Measurements from ENCODE around the gene DENND11.
A peak's percentile ranks its signal among the peaks of the same experiment; 100 is the strongest.
"Not testable (repeated sequence)": the region's sequence is repeated elsewhere in the genome, so short reads cannot be mapped to it uniquely, and the experiment has no call there.

Gene DENND11

GRCh38 chr7:141706239-141707064, 4.5 kb upstream of the DENND11 start:
- DNase-seq (ENCODE audit: low read depth, low spot score): no peak

- DNase-seq (ENCODE audit: low read depth, low spot score): no peak
Measured at GRCh38 chr7:141704741-141705140, 2.8 kb upstream of the DENND11 start.

- no peak for DNase-seq (ENCODE audit: low read depth, low spot score)
Measured at GRCh38 chr7:141704112-141704511, 2.1 kb upstream of the DENND11 start.

- DNase-seq (ENCODE audit: low read depth, low spot score): no peak
Measured at GRCh38 chr7:141702892-141703291, 926 bp upstream of the DENND11 start.

GRCh38 chr7:141701489-141702046, 398 bp downstream of the DENND11 start:
- DNase-seq (ENCODE audit: low read depth, low spot score): peak; percentile 45

- no peak for DNase-seq (ENCODE audit: low read depth, low spot score)
Measured at GRCh38 chr7:141700848-141701371, 1.1 kb downstream of the DENND11 start.

- DNase-seq (ENCODE audit: low read depth, low spot score): no peak
Measured at GRCh38 chr7:141700296-141700847, 1.6 kb downstream of the DENND11 start.

- no peak for DNase-seq (ENCODE audit: low read depth, low spot score)
Measured at GRCh38 chr7:141699860-141700259, 2.1 kb downstream of the DENND11 start.

- DNase-seq (ENCODE audit: low read depth, low spot score): no peak
Measured at GRCh38 chr7:141698247-141699015, 3.5 kb downstream of the DENND11 start.

- no peak for DNase-seq (ENCODE audit: low read depth, low spot score)
Measured at GRCh38 chr7:141697211-141697871, 4.6 kb downstream of the DENND11 start.

GRCh38 chr7:141696348-141696747, 5.6 kb downstream of the DENND11 start:
- DNase-seq (ENCODE audit: low read depth, low spot score): no peak

GRCh38 chr7:141695803-141696289, 6.1 kb downstream of the DENND11 start:
- no peak for DNase-seq (ENCODE audit: low read depth, low spot score)

- DNase-seq (ENCODE audit: low read depth, low spot score): no peak
Measured at GRCh38 chr7:141693082-141693481, 8.9 kb downstream of the DENND11 start.

- no peak for DNase-seq (ENCODE audit: low read depth, low spot score)
Measured at GRCh38 chr7:141691961-141692360, 10.0 kb downstream of the DENND11 start.

- no peak for DNase-seq (ENCODE audit: low read depth, low spot score)
Measured at GRCh38 chr7:141691540-141691939, 10.4 kb downstream of the DENND11 start.

- not testable (repeated sequence) for DNase-seq (ENCODE audit: low read depth, low spot score)
Measured at GRCh38 chr7:141689072-141689825, 12.7 kb downstream of the DENND11 start.

GRCh38 chr7:141688043-141688442, 13.9 kb downstream of the DENND11 start:
- DNase-seq (ENCODE audit: low read depth, low spot score): no peak

GRCh38 chr7:141686670-141687069, 15.3 kb downstream of the DENND11 start:
- no peak for DNase-seq (ENCODE audit: low read depth, low spot score)

GRCh38 chr7:141686074-141686473, 15.9 kb downstream of the DENND11 start:
- no peak for DNase-seq (ENCODE audit: low read depth, low spot score)

- no peak for DNase-seq (ENCODE audit: low read depth, low spot score)
Measured at GRCh38 chr7:141685285-141686023, 16.5 kb downstream of the DENND11 start.

Data from activated naive CD8-positive, alpha-beta T cell treated with anti-CD3 and anti-CD28 coated beads, Interleukin-2, amount 50 U/mL, for 16 hours (primary cell).